Mesenchymal stem cell (in vitro differentiated cells and primary cell): Measurements from ENCODE around the gene CNDP1.
A peak's percentile ranks its signal among the peaks of the same experiment; 100 is the strongest.

Experiments used
- DNase-seq: peaks from one replicate; pipeline ENCODE4 v3.0.0-alpha.2; 2013
- H2AFZ ChIP-seq: one replicate; pipeline ENCODE4 v1.6.1; 2013; ENCODE audit warnings: low read depth, mild to moderate bottlenecking, control low read depth, inconsistent platforms, low read length, moderate library complexity
- H2AK5ac ChIP-seq: 2 replicates; pipeline ENCODE4 v1.6.1; 2013; ENCODE audit warnings: low read length, moderate library complexity, mild to moderate bottlenecking, inconsistent platforms; ENCODE audit not compliant: severe bottlenecking
- H2BK120ac ChIP-seq: one replicate; pipeline ENCODE4 v1.6.1; 2013; ENCODE audit warnings: low read depth, mild to moderate bottlenecking, inconsistent platforms, low read length, moderate library complexity
- H2BK12ac ChIP-seq, 2 experiments: one replicate each; pipeline ENCODE4 v1.6.1; 2013; ENCODE audit warnings: inconsistent platforms in 2 of 2, low read length in 2 of 2, mild to moderate bottlenecking in 2 of 2, moderate library complexity in 2 of 2, control low read depth in 1 of 2
- H2BK15ac ChIP-seq: one replicate; pipeline ENCODE4 v1.6.1; 2013; ENCODE audit warnings: mild to moderate bottlenecking, low read depth, inconsistent platforms; ENCODE audit not compliant: poor library complexity, severe bottlenecking
- H2BK5ac ChIP-seq: 2 replicates; pipeline ENCODE4 v1.6.1; 2013; ENCODE audit warnings: low read depth, mild to moderate bottlenecking, low read length, control low read depth, inconsistent platforms; ENCODE audit not compliant: poor library complexity, severe bottlenecking
- H3K14ac ChIP-seq, 2 experiments: one replicate each; pipeline ENCODE4 v1.6.1; 2013; ENCODE audit warnings: inconsistent platforms in 2 of 2, low read length in 2 of 2, control low read depth in 1 of 2, mild to moderate bottlenecking in 1 of 2, moderate library complexity in 1 of 2
- H3K18ac ChIP-seq, 2 experiments: one replicate each; pipeline ENCODE4 v1.6.1; 2013; ENCODE audit warnings: inconsistent platforms in 2 of 2, low read length in 2 of 2, control low read depth in 1 of 2, low read depth in 1 of 2, mild to moderate bottlenecking in 1 of 2
- H3K23ac ChIP-seq, 2 experiments: one replicate each; pipeline ENCODE4 v1.6.1; 2013; ENCODE audit warnings: inconsistent platforms in 2 of 2, low read length in 2 of 2, mild to moderate bottlenecking in 2 of 2, moderate library complexity in 2 of 2, control low read depth in 1 of 2
- H3K27ac ChIP-seq: 2 replicates; pipeline ENCODE4 v1.5.1; 2013; ENCODE audit warnings: mild to moderate bottlenecking, moderate library complexity, low read length, control low read depth, inconsistent platforms; ENCODE audit not compliant: poor library complexity, severe bottlenecking
- H3K27me3 ChIP-seq, 2 experiments: 2 replicates each; pipeline versions ENCODE4 v1.6.1 to v1.7.0; 2013; ENCODE audit warnings: low read length in 2 of 2, mild to moderate bottlenecking in 2 of 2, moderate library complexity in 2 of 2, control low read depth in 1 of 2, inconsistent platforms in 1 of 2; ENCODE audit not compliant: control insufficient read depth in 1 of 2, insufficient read depth in 1 of 2
- H3K36me3 ChIP-seq, 2 experiments: 2 replicates each; pipeline versions ENCODE4 v1.6.1 to v1.7.0; 2013; ENCODE audit warnings: low read length in 2 of 2, control low read depth in 1 of 2, inconsistent platforms in 1 of 2, low read depth in 1 of 2, mild to moderate bottlenecking in 1 of 2; ENCODE audit not compliant: insufficient read depth in 2 of 2, control insufficient read depth in 1 of 2
- H3K4ac ChIP-seq, 2 experiments: one replicate each; pipeline ENCODE4 v1.6.1; 2013; ENCODE audit warnings: inconsistent platforms in 2 of 2, low read length in 2 of 2, mild to moderate bottlenecking in 2 of 2, moderate library complexity in 2 of 2, control low read depth in 1 of 2, low read depth in 1 of 2
- H3K4me1 ChIP-seq: 2 replicates; pipeline ENCODE4 v1.6.1; 2013; ENCODE audit warnings: low read depth, low read length, control low read depth; ENCODE audit not compliant: control insufficient read depth, insufficient read depth
- H3K4me2 ChIP-seq: 2 replicates; pipeline ENCODE4 v1.6.1; 2013; ENCODE audit warnings: low read length, mild to moderate bottlenecking, inconsistent platforms; ENCODE audit not compliant: poor library complexity, severe bottlenecking
- H3K4me3 ChIP-seq, 2 experiments: 2 replicates each; pipeline versions ENCODE4 v1.5.1 to v1.7.0; 2013; ENCODE audit warnings: low read length in 2 of 2, mild to moderate bottlenecking in 2 of 2, control low read depth in 1 of 2, low read depth in 1 of 2; ENCODE audit not compliant: insufficient read depth in 1 of 2
- H3K79me1 ChIP-seq: replicated peaks from 2 replicates; pipeline ENCODE4 v1.6.1; 2013; ENCODE audit warnings: mild to moderate bottlenecking, control low read depth, low read length, inconsistent platforms; ENCODE audit not compliant: poor library complexity, severe bottlenecking
- H3K9ac ChIP-seq: 2 replicates; pipeline ENCODE4 v1.7.0; 2013; ENCODE audit warnings: mild to moderate bottlenecking, low read length, moderate library complexity
- H3K9me3 ChIP-seq: 2 replicates; pipeline ENCODE4 v1.7.0; 2013; ENCODE audit warnings: mild to moderate bottlenecking, low read length; ENCODE audit not compliant: control insufficient read depth
- H4K8ac ChIP-seq: one replicate; pipeline ENCODE4 v1.6.1; 2013; ENCODE audit warnings: inconsistent platforms, mild to moderate bottlenecking, low read length, moderate library complexity
- H4K91ac ChIP-seq: one replicate; pipeline ENCODE4 v1.6.1; 2013; ENCODE audit warnings: mild to moderate bottlenecking, low read length, inconsistent platforms
- WGBS: methylation state at CpG from one replicate; pipeline ENCODE4 v1.1.7; 2013; ENCODE audit warnings: mixed read lengths; 5-methylcytosine and 5-hydroxymethylcytosine counted together

Gene CNDP1

DNA sequence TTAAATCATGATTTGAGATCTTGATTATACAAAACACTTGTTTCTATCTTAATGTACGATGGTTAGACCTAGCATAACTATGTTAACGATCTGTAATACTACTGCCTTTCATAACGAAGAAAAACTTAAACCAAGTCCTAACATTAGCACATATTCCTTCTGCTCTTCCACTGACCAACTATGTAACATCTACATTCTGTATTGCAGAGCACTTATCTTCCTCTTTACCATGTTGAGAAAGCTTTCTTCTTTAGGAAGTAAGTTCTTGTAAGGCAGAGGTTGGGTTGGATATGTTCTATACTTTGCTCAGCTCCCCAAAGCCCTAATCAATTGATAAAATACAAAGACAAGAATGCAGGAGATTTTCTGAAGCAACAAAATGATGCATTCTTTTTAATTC, 55.5 kb downstream of the CNDP1 start:
- H3K27me3 ChIP-seq, result peaks cover 15 to 27% of the 10 kb centered on the region in 2 experiments
- 83% methylated on average over 3 of the region's 3 CpGs for WGBS
- no peak overlapping the region for H2BK12ac ChIP-seq

DNA sequence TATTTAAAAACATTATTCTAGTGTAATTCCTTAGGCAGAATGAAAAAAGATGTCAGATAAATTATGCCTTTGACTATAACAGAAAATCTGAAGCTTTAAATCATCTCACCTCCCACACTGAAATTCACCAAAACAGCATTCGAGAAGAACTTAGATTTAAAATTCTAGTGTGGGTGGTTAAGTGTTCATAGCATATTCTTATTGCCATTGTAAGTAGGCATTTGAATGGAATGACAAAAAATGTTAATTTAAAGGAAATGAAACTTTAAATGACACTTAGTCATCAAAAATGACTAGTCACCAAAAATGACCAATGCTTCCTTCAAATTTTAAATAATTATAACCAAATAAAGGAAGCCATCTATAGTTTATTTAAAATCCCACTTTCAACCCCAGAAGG, 56.4 kb downstream of the CNDP1 start:
- no peak overlapping the region for H3K4me3 ChIP-seq
- no peak for DNase-seq
- H2AK5ac ChIP-seq, result no peak overlapping the region
- H3K36me3 ChIP-seq, result peaks cover 0 to 19% of the 10 kb centered on the region in 2 experiments
- no peak overlapping the region for H3K14ac ChIP-seq
- no peak overlapping the region for H3K9ac ChIP-seq
- no peak overlapping the region for H2BK120ac ChIP-seq
- H3K27me3 ChIP-seq, result peaks cover 15 to 27% of the 10 kb centered on the region in 2 experiments
- H4K91ac ChIP-seq, result no peak overlapping the region
- no peaks in the 10 kb centered on the region for H3K9me3 ChIP-seq
- no CpG with 5 or more reads among the region's 1 CpG for WGBS
- no peak overlapping the region for H2BK15ac ChIP-seq
- no peaks in the 10 kb centered on the region for H3K4me1 ChIP-seq
- no peak overlapping the region for H3K4ac ChIP-seq
- H2AFZ ChIP-seq, result no peak overlapping the region
- H3K27ac ChIP-seq, result no peak overlapping the region
- peaks cover 7% of the 10 kb centered on the region for H3K79me1 ChIP-seq
- no peak overlapping the region for H3K4me2 ChIP-seq
- no peak overlapping the region for H3K23ac ChIP-seq
- no peak overlapping the region for H2BK5ac ChIP-seq
- no peak overlapping the region for H3K18ac ChIP-seq
- H4K8ac ChIP-seq, result no peak overlapping the region
- H2BK12ac ChIP-seq, result no peak overlapping the region

More for the DNA sequence above, 55.5 kb downstream of the CNDP1 start:
- Histone ChIP-seq H2BK15ac (no peak overlapping the region), H3K23ac (no peak overlapping the region), H3K27ac (no peak overlapping the region), H3K14ac (no peak overlapping the region), H3K79me1 (peaks cover 5% of the 10 kb centered on the region), H2AFZ (no peak overlapping the region), H3K36me3 (peaks cover 0 to 19% of the 10 kb centered on the region in 2 experiments), H4K8ac (no peak overlapping the region), H3K9me3 (no peaks in the 10 kb centered on the region), H2BK5ac (no peak overlapping the region), H2AK5ac (no peak overlapping the region), H3K4me2 (no peak overlapping the region), H4K91ac (no peak overlapping the region), H3K4me1 (no peaks in the 10 kb centered on the region), H3K4me3 (no peak overlapping the region), H3K4ac (no peak overlapping the region), H2BK120ac (no peak overlapping the region), H3K9ac (no peak overlapping the region), H3K18ac (no peak overlapping the region)
- no peak for DNase-seq

DNA sequence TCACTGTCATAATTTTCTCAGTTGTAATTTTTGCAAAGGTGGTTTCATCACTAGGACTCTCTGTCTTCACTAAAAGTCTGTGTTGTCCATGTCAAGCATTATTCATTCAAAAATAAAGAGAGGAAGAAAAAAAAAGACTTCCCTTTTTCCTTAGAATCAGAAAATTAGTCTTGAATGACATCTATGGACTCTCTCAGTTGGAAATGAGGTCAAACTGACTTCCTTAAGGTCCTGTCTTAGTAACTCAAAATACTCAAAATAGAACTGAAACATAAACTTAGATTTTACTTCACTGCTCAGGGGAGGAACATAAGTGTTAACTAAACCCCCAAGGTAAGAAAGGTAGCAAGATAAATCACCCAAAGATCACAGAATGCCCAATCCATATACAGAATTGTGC, 61.1 kb downstream of the CNDP1 start:
- no peak overlapping the region for H2BK12ac ChIP-seq
- H2BK120ac ChIP-seq, result no peak overlapping the region
- no peak overlapping the region for H2AFZ ChIP-seq
- H3K4me2 ChIP-seq, result no peak overlapping the region
- H3K27me3 ChIP-seq, result no peaks in the 10 kb centered on the region
- H3K14ac ChIP-seq, result no peak overlapping the region
- no peak overlapping the region for H2AK5ac ChIP-seq
- H2BK15ac ChIP-seq, result no peak overlapping the region
- no peaks in the 10 kb centered on the region for H3K9me3 ChIP-seq
- no peak overlapping the region for H3K18ac ChIP-seq
- peak overlapping the region in 1 of 2 experiments; percentile 95 for H3K4me3 ChIP-seq
- no peak for DNase-seq
- no peak overlapping the region for H3K27ac ChIP-seq
- H4K8ac ChIP-seq, result no peak overlapping the region
- no peak overlapping the region for H3K4ac ChIP-seq
- peaks cover 0 to 19% of the 10 kb centered on the region in 2 experiments for H3K36me3 ChIP-seq
- no peak overlapping the region for H3K23ac ChIP-seq
- peak overlapping the region; percentile 100 for H3K9ac ChIP-seq
- peaks cover 4% of the 10 kb centered on the region for H3K4me1 ChIP-seq
- H3K79me1 ChIP-seq, result peaks cover 15% of the 10 kb centered on the region
- H4K91ac ChIP-seq, result no peak overlapping the region
- H2BK5ac ChIP-seq, result no peak overlapping the region

DNA sequence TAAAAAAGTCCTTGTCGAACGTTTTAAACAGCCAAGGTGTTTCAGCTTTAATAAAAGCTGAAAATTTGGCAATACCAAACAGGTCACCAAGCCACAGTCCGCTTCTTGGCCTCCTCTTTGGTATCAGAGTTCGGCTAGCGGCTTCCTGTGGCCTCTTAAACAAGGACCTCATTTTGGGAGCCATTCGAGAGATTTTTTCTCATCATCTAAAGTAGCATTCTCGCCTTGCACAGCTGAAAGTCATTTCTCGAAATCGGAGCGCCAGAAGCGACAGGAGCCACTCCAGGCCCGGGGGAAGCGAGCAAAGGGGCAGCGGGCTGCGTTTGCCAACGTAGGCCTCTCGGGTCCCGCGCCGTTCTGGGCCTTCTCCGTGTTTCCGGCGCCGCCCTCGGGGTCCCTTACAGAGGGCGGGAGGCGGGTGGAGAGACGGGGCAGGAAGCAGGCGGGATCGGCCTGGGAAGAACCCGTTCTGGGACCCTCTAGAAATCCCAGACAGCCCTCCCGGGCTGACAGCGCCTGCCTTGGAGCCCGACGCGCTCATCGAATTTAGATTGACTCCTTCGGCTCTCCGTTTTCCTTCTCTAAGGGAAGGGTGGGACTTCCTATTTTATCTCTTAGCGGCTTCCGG, 62.8 kb downstream of the CNDP1 start:
- Histone ChIP-seq H2AK5ac (no peak overlapping the region), H3K4me1 (peaks cover 4% of the 10 kb centered on the region), H2AFZ (no peak overlapping the region), H2BK120ac (peak overlapping the region; percentile 98), H3K27me3 (no peaks in the 10 kb centered on the region), H2BK12ac (no peak overlapping the region), H3K27ac (peak overlapping the region; percentile 97), H3K9me3 (no peaks in the 10 kb centered on the region), H4K91ac (peak overlapping the region; percentile 64), H3K23ac (no peak overlapping the region), H3K79me1 (peaks cover 20% of the 10 kb centered on the region), H3K4me3 (peak overlapping the region; percentile 91 to 95), H3K36me3 (peaks cover 0 to 19% of the 10 kb centered on the region in 2 experiments), H2BK15ac (no peak overlapping the region), H3K14ac (no peak overlapping the region), H3K4ac (peak overlapping the region; percentile 65 to 80), H3K18ac (peak overlapping the region; percentile 62 to 92), H3K4me2 (peak overlapping the region; percentile 54), H4K8ac (peak overlapping the region; percentile 99), H3K9ac (peak overlapping the region; percentile 100), H2BK5ac (peak overlapping the region; percentile 99)
- under 1% methylated on average over 40 of the region's 41 CpGs for WGBS
- peak; percentile 84 for DNase-seq
